Measurements from ENCODE around the gene TNFAIP8L2. TPM values are rescaled to one million over a fixed set of nuclear protein-coding genes. Genes with fewer than 3 reads are reported as not detected.
A peak's percentile ranks its signal among the peaks of the same experiment; 100 is the strongest.

Gene TNFAIP8L2
- total and polyA plus RNA-seq, 7 donors: 1.9 to 12.7 (median 9.5) TPM

GRCh38 chr1:151143986-151144385, 12.5 kb upstream of the TNFAIP8L2 start:
- intact Hi-C loops (cut with DNase I): no loop called here
- DNase-seq: no peak
- Histone ChIP-seq H3K4me1 (peaks cover 0 to 42% (median 28%) of the 10 kb centered on the region in 4 donors), H3K4me3 (no peak overlapping the region), H3K27me3 (no peaks in the 10 kb centered on the region), H3K9me3 (no peaks in the 10 kb centered on the region), H3K36me3 (peaks cover 0 to 10% (median 4%) of the 10 kb centered on the region in 4 donors), H3K27ac (peak overlapping the region in 1 of 4 donors; percentile 27)
- TF ChIP-seq, protein P1, sequence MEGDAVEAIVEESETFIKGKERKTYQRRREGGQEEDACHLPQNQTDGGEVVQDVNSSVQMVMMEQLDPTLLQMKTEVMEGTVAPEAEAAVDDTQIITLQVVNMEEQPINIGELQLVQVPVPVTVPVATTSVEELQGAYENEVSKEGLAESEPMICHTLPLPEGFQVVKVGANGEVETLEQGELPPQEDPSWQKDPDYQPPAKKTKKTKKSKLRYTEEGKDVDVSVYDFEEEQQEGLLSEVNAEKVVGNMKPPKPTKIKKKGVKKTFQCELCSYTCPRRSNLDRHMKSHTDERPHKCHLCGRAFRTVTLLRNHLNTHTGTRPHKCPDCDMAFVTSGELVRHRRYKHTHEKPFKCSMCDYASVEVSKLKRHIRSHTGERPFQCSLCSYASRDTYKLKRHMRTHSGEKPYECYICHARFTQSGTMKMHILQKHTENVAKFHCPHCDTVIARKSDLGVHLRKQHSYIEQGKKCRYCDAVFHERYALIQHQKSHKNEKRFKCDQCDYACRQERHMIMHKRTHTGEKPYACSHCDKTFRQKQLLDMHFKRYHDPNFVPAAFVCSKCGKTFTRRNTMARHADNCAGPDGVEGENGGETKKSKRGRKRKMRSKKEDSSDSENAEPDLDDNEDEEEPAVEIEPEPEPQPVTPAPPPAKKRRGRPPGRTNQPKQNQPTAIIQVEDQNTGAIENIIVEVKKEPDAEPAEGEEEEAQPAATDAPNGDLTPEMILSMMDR (IDR thresholded peaks at IDR 0.05): no peak
- TF ChIP-seq POLR2A (IDR thresholded peaks at IDR 0.05) (no peak), EP300 (IDR thresholded peaks at IDR 0.05) (no peak), POLR2AphosphoS5 (IDR thresholded peaks at IDR 0.05) (no peak)
- WGBS, 2 donors: 68 to 80% methylated on average over 5 of the region's 5 CpGs

DNA sequence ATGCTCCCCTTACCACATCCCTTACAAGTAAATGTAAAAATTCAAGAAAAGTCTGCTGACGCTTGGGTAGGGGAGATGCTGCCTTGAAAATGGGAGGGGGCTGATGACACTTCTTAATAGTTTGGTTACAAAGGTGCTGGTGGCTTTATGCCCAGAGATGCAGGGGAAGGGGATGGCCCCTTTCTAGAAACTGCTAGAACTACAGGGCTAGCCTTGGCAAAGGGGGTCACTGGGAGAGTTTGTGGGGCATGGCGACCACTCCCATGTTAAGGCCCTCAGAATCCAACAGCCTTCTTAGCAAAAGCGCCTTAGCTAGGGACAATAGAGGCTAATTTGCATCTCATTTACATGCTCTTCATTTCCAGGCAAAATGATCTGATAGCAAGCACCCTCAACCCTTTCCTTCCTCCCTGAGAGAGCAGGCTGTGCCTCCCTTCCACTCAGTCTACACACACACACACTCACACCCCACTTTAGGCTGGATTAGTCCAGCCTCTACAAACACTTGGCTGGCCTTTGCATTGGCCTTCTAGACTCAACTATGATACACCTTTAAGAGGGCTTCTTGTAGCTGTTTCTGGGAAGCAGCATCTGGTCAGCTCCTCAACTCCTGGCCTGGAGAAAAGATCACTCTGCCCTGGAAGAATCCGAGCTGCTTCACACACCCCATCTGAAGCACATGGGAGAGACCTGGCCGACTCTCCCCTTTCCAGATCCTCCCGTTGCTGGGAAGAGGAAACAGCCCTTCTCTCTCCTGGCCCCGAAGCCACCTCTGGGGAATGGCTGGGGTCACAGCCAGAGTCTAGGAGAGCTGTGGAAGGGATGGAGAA, 11.8 kb upstream of the TNFAIP8L2 start:
- whole genome bisulfite sequencing, 2 donors: 70 to 75% methylated on average over 7 of the region's 7 CpGs
- H3K27me3 ChIP-seq: no peaks in the 10 kb centered on the region
- peaks cover 0 to 42% (median 28%) of the 10 kb centered on the region in 4 donors for H3K4me1 ChIP-seq
- peak overlapping the region; percentile 84 to 87 (median 86) for H3K27ac ChIP-seq
- intact Hi-C loops (cut with DNase I): no loop called here
- TF ChIP-seq, protein P1 (IDR thresholded peaks at IDR 0.05): no peak
- TF ChIP-seq POLR2A (IDR thresholded peaks at IDR 0.05) (no peak), EP300 (IDR thresholded peaks at IDR 0.05) (no peak), POLR2AphosphoS5 (IDR thresholded peaks at IDR 0.05) (no peak)
- no peaks in the 10 kb centered on the region for H3K9me3 ChIP-seq
- DNase-seq: no peak
- H3K36me3 ChIP-seq: peaks cover 0 to 4% (median under 1%) of the 10 kb centered on the region in 4 donors
- H3K4me3 ChIP-seq: peak overlapping the region in 3 of 4 donors; percentile 75 to 82 (median 82)

GRCh38 chr1:151145304-151146071, 11.0 kb upstream of the TNFAIP8L2 start:
- peak overlapping the region; percentile 84 to 87 (median 86) for H3K27ac ChIP-seq
- H3K4me3 ChIP-seq: peak overlapping the region; percentile 75 to 84 (median 82)
- 34 to 35% methylated on average over 43 of the region's 43 CpGs for WGBS, 2 donors
- no peaks in the 10 kb centered on the region for H3K36me3 ChIP-seq
- no peaks in the 10 kb centered on the region for H3K9me3 ChIP-seq
- no peaks in the 10 kb centered on the region for H3K27me3 ChIP-seq
- peaks cover 0 to 42% (median 28%) of the 10 kb centered on the region in 4 donors for H3K4me1 ChIP-seq
- intact Hi-C loops (cut with DNase I): loop anchor here (2.0 kb wide), 2 partner anchors 19 to 75 kb away; partner anchors contain the start of genes GABPB2 and LYSMD1
- TF ChIP-seq, protein P1 (IDR thresholded peaks at IDR 0.05): no peak
- TF ChIP-seq EP300 (IDR thresholded peaks at IDR 0.05) (no peak), POLR2A (IDR thresholded peaks at IDR 0.05) (no peak), POLR2AphosphoS5 (IDR thresholded peaks at IDR 0.05) (no peak)
- peak; percentile 73 for DNase-seq

DNA sequence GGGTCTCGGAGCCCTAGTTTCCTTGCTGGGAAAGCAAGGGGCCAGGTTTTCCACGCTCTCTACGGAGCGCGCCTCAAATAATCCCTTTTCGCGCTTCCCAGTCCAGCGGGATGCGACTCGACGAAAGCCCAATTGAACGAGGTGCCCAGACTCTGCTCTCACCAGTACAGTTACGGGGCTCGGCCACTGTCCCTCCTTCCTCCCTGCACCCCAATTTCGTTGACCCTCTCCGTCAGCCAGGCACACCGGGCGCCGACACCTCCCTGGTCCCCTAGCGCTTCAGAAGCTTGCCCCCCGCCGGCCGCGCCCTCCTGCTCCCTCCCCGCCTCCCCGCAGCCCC, 10.4 kb upstream of the TNFAIP8L2 start:
- no peaks in the 10 kb centered on the region for H3K36me3 ChIP-seq
- no peaks in the 10 kb centered on the region for H3K27me3 ChIP-seq
- WGBS, 2 donors: 1% methylated on average over 26 of the region's 26 CpGs
- peak overlapping the region; percentile 75 to 84 (median 82) for H3K4me3 ChIP-seq
- H3K27ac ChIP-seq: peak overlapping the region; percentile 84 to 87 (median 86)
- TF ChIP-seq, protein P1 (IDR thresholded peaks at IDR 0.05): no peak
- TF ChIP-seq POLR2AphosphoS5 (IDR thresholded peaks at IDR 0.05) (no peak), POLR2A (IDR thresholded peaks at IDR 0.05) (no peak), EP300 (IDR thresholded peaks at IDR 0.05) (no peak)
- DNase-seq: peak; percentile 71
- intact Hi-C loops (cut with DNase I): loop anchor here (2.0 kb wide), 2 partner anchors 19 to 75 kb away; partner anchors contain the start of genes GABPB2 and LYSMD1
- peaks cover 0 to 42% (median 28%) of the 10 kb centered on the region in 4 donors for H3K4me1 ChIP-seq
- H3K9me3 ChIP-seq: no peaks in the 10 kb centered on the region

Measured in sigmoid colon (tissue), 7 donors.